Cardiac fibroblast (primary cell): ENCODE measurements around the gene NIPBL.
"Not testable (repeated sequence)": the region's sequence is repeated elsewhere in the genome, so short reads cannot be mapped to it uniquely, and the experiment has no call there.

Source experiments
- DNase-seq, 2 donors: peaks; one replicate each; pipeline versions ENCODE4 v3.0.0 to v3.0.0-alpha.2; 2010; ENCODE audit warnings: low read depth in 2 of 2
- H3K4me3 ChIP-seq, 2 donors: replicated peaks in 1 of 2; 1 replicate in 1 of 2; 2 replicates in 1 of 2; pipeline ENCODE4 v1.5.1; 2011; ENCODE audit warnings: low read depth in 2 of 2, low read length in 2 of 2, mild to moderate bottlenecking in 2 of 2, moderate library complexity in 1 of 2
- TF ChIP-seq, protein P1 (sequence below): IDR thresholded peaks from one replicate; pipeline ENCODE4 v1.5.1; 2011; ENCODE audit warnings: low read depth, mild to moderate bottlenecking, low read length, inconsistent platforms

The NIPBL gene

DNA sequence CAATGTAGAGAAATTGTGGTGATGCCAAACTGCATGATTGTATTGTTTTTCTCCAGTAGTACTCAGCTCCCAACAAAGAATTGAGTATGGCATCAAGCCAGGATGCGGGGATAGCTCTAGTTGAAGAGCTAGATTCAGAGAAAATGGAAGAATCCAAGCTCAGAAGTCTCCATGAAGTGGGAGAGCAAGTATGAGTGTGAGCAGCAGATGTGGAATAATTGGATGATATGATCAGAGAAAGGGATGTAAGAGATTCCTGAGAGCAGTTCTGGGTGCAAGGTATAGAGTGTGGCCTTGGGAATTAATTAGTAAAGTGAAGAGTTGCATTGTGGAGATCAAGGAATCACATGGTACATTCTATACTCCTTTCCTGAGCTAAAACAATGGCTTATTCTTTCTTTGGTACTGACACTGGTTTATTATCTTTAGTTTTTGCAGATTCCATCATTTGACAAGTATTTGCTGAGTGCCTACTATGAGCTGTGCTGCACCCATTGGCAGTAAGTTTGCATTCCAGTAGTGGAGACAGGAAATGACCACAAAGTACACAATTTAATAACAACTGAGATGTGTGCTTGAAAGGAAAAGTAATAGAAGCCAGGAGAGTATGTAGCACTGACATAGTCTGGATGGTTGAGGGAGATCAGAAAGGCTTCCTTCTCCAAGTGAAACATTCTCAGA is 195.5 kb downstream of the NIPBL start:
- peak; percentile 93 to 94 for DNase-seq

DNA sequence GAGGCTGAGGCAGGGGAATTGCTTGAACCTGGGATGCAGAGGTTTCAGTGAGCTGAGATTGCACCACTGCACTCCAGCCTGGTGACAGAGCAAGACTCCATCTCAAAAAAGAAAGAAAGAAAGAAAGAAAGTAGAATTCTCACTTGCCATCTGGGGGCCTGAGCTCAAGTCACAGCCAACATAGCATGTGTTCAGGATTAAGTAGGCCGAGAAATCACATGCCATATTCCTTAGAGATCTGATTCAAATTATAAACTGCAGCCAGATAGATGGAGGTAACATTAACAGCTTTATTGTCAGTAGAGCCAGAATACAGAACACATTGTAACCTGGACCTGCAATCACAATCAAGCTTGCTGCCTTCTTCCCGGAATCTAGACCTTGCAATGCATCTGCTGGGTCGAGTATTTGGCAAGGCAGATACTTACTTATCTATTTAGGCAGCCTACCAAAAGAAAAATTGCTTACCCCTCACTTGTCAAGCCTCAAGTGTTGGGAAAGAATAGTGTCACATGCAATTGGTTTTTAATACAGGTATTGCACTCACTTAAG is 198.9 kb downstream of the NIPBL start:
- TF ChIP-seq, protein P1, sequence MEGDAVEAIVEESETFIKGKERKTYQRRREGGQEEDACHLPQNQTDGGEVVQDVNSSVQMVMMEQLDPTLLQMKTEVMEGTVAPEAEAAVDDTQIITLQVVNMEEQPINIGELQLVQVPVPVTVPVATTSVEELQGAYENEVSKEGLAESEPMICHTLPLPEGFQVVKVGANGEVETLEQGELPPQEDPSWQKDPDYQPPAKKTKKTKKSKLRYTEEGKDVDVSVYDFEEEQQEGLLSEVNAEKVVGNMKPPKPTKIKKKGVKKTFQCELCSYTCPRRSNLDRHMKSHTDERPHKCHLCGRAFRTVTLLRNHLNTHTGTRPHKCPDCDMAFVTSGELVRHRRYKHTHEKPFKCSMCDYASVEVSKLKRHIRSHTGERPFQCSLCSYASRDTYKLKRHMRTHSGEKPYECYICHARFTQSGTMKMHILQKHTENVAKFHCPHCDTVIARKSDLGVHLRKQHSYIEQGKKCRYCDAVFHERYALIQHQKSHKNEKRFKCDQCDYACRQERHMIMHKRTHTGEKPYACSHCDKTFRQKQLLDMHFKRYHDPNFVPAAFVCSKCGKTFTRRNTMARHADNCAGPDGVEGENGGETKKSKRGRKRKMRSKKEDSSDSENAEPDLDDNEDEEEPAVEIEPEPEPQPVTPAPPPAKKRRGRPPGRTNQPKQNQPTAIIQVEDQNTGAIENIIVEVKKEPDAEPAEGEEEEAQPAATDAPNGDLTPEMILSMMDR, result no peak
- DNase-seq, result peak in 1 of 2 donors; percentile 64
- no peak overlapping the region for H3K4me3 ChIP-seq

More for the DNA sequence above, 195.5 kb downstream of the NIPBL start:
- TF ChIP-seq, protein P1, result no peak
- no peak overlapping the region for H3K4me3 ChIP-seq

DNA sequence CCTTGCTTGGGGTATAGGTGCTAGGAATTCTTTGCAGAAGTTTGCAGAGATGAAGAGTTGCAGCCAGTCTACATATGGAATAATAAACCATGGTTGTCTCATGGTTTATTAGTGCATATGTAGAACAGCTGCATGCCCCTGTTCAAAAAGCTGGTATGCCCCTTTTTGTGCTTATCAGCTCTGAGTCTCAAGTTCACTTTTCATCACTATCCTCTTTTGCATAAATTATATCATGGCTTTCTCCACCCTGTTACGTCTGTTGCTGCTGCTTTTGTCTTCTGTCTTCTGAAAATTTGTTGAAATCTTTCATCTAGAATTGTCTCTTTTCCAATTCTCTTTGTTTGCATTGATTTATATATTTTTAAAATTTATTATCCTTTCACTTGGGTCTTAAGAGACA is 200.6 kb downstream of the NIPBL start:
- TF ChIP-seq, protein P1, result no peak
- no peak for DNase-seq

DNA sequence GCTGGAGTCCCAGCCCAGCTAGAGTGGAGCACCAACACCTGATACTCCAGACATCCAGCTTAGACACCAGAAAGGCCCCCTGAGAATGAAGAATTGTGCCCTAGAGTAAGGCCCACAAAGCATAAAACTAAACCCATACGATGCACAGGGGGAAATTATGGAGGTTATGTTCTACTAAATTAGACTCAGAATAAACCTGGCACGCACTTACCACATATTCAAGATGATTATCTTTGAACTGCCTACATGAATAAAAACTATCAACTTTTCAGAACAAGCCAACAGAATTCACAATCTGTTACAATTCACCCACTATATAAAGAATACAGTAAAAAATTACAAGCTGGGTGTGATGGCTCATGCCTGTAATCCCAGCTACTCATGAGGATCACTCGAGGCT is 204.1 kb downstream of the NIPBL start:
- no peak for DNase-seq
- TF ChIP-seq, protein P1, result no peak
- H3K4me3 ChIP-seq, result no peak overlapping the region

More for the DNA sequence above, 200.6 kb downstream of the NIPBL start:
- H3K4me3 ChIP-seq, result no peak overlapping the region

DNA sequence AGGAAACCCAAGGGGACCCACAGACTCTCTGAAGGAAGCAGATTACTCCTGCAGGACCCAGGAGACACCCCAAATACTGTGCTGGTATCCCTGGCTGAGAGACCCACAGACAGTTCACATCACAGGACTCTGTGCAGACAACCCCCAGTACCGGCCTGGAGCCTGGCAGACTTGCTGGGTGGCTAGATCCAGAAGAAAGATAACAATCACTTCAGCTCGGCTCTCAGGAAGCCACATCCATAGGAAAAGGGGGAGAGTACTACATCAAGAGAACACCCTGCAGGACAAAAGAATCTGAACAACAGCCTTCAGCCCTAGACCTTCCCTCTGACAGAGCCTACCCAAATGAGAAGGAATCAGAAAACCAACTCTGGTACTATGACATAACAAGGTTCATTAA is 206.4 kb downstream of the NIPBL start:
- not testable (repeated sequence) for DNase-seq, H3K4me3 ChIP-seq

DNA sequence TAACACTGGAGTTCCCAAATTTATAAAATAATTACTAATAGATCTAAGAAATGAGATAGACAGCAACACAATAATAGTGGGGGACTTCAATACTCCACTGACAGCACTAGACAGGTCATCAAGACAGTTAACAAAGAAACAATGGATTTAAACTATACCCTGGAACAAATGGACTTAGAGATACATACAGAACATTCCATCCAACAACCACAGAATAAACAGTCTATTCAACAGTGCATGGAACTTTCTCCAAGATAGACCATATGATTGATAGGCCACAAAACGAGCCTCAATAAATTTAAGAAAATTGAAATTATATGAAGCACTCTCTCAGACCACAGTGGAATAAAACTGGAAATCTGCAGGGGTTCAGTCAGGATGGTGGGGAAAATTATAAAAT is 209.5 kb downstream of the NIPBL start:
- DNase-seq, H3K4me3 ChIP-seq: not testable (repeated sequence)

DNA sequence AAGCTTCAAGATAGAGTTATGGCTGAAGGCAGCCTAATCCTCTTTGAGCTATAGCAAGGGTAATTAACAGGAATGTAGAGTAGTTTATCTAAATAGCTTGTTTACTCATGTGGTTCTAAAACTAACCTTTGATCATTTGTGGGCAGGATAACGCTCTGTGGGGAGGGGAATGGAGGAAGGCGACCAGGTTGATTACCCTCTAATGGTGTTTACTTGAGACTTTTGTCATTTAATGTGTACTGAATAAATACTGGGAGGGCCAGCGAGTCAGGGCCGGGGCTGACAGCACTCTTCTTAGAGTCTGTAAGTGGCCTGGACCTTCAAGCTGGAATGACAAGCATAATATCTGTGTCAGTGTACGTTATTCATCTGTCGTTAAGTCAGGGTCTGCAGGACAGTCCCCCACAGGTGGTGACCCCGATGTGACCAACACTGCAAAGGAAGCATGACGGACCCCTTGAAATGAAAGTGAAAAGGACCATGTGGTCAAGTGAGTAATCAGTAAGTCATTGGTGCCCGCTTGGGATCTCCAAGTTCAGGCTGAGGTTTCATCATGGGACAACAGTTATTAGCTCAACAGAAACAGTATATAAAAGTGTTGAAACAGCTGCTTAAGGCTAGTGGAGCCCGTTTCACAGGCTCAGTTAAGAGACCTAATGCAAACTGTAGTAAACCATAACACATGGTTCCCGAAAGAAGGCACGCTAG is 210.1 kb downstream of the NIPBL start:
- H3K4me3 ChIP-seq, result no peak overlapping the region
- TF ChIP-seq, protein P1, result no peak
- DNase-seq, result peak; percentile 17 to 87
